ENCODE results near the gene PRG3. TPM values are rescaled to one million over a fixed set of nuclear protein-coding genes. Genes with fewer than 3 reads are reported as not detected.

Gene PRG3
- total and polyA plus RNA-seq, 2 experiments from 2014 or later, result not detected

DNA sequence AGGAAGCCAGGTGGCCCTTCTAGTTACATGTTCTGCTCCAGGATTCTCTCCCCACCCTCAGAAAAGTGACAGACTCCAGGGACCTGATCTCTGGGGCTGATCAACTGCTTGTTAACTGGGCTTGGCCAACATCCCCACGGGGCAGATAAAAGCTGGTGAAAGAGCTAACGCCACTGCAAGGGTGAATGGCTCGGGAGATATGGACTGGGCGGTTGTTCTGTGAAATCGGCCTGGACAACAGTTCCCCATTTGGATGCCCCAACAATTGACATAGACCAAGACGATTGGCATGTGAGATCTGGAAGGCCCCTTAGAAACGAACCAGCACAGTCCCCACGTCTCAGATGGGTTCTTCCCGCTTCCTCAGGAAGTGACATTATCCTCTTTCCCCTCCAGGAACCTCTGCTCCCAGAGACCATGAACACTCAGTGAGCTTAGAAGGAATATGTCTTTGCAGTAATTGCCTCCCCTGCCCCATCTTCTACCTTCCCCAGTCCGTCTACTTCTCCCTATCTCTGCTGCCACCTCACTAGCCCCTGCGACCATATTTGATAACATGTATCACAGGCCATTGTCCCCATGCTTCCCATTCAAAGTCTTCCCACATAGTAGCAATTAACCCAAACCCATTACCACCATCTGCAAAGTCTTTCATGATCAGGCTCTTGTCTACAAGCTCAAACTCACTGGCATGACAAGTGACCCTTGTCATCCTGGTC, 15.1 kb upstream of the PRG3 start:
- DNase-seq, result no peak
- 0 out of 2 replicates have a peak, but pooled peaks cover 1% of the 10 kb centered on the region for H3F3A ChIP-seq (ENCODE audit: insufficient read depth)
- no peak overlapping the region for H3K27ac ChIP-seq
- H3K4me2 ChIP-seq (ENCODE audit: unreplicated experiment), result no peak overlapping the region
- H3K4me1 ChIP-seq (ENCODE audit: insufficient read depth), result no peaks in the 10 kb centered on the region; the same call in 1 of the 2 replicates
- no peaks in the 10 kb centered on the region for H3K36me3 ChIP-seq (ENCODE audit: low read depth)
- H3K27me3 ChIP-seq (replicated peaks; ENCODE audit: insufficient read depth), result no peaks in the 10 kb centered on the region
- no peak overlapping the region for H3K4me3 ChIP-seq
- no peak overlapping the region for H2AFZ ChIP-seq
- TF ChIP-seq EZH2phosphoT487 (IDR thresholded peaks at IDR 0.05; ENCODE audit: insufficient read depth, low read depth) (no peak), EZH2 (IDR thresholded peaks at IDR 0.05; ENCODE audit: insufficient read depth, poor library complexity, severe bottlenecking) (no peak)
- H3K9me3 ChIP-seq (ENCODE audit: low read depth), result no peaks in the 10 kb centered on the region
- no peaks in the 10 kb centered on the region for H4K20me1 ChIP-seq (ENCODE audit: insufficient read depth)
- WGBS, 2 experiments (ENCODE audit: low coverage in 1 of 2, low lambda C conversion rate in 2 of 2, missing lambda C conversion rate in 2 of 2), result 66 to 67% methylated on average over 11 of the region's 11 CpGs
- H3K9me2 ChIP-seq (ENCODE audit: insufficient read depth), result no peaks in the 10 kb centered on the region
- in situ Hi-C loops (cut with MboI), result no loop called here
- no peak overlapping the region for H3K9ac ChIP-seq
- H3K79me2 ChIP-seq (ENCODE audit: insufficient read depth), result no peaks in the 10 kb centered on the region

- no peak overlapping the region for H3K27ac ChIP-seq
- H3K9ac ChIP-seq, result no peak overlapping the region
- H2AFZ ChIP-seq, result no peak overlapping the region
- no peak overlapping the region for H3K4me2 ChIP-seq (ENCODE audit: unreplicated experiment)
- no peak for TF ChIP-seq EZH2phosphoT487 (IDR thresholded peaks at IDR 0.05; ENCODE audit: insufficient read depth, low read depth)
- TF ChIP-seq EZH2 (IDR thresholded peaks at IDR 0.05; ENCODE audit: insufficient read depth, poor library complexity, severe bottlenecking), result no peak
- no peak for DNase-seq
- H3K9me3 ChIP-seq (ENCODE audit: low read depth), result no peaks in the 10 kb centered on the region
- no peak overlapping the region for H3K4me3 ChIP-seq
- in situ Hi-C loops (cut with MboI), result no loop called here
- no peaks in the 10 kb centered on the region for H3K79me2 ChIP-seq (ENCODE audit: insufficient read depth)
- H3K9me2 ChIP-seq (ENCODE audit: insufficient read depth), result no peaks in the 10 kb centered on the region
- H3K36me3 ChIP-seq (ENCODE audit: low read depth), result no peaks in the 10 kb centered on the region
- WGBS, 2 experiments (ENCODE audit: low coverage in 1 of 2, low lambda C conversion rate in 2 of 2, missing lambda C conversion rate in 2 of 2), result 60 to 73% methylated on average over 4 of the region's 4 CpGs
- H3F3A ChIP-seq (ENCODE audit: insufficient read depth), result 0 out of 2 replicates have a peak, but pooled peaks cover 5% of the 10 kb centered on the region
- no peaks in the 10 kb centered on the region; the same call in 1 of the 2 replicates for H3K4me1 ChIP-seq (ENCODE audit: insufficient read depth)
- no peaks in the 10 kb centered on the region for H3K27me3 ChIP-seq (replicated peaks; ENCODE audit: insufficient read depth)
- no peaks in the 10 kb centered on the region for H4K20me1 ChIP-seq (ENCODE audit: insufficient read depth)
Observed at GRCh38 chr11:57394203-57394965, 13.4 kb upstream of the PRG3 start.

DNA sequence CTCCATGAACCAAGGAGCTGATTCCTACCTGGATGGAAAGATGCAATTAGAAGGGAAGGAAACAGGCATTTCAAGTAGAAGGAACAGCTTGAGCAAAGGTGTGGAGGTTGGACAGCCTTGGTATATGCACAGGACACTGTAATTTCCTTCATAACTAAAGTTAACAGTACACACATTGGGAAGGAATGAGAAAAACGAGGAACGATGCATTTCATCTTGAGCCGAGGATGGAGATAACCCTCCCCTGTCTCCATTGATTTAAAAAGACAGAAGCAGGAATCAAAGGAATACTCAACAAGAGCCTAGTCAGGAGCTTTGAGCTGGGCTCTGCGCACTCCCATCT, 11.8 kb upstream of the PRG3 start:
- Histone ChIP-seq H3K4me1 (ENCODE audit: insufficient read depth) (no peaks in the 10 kb centered on the region; the same call in 1 of the 2 replicates), H3K36me3 (ENCODE audit: low read depth) (no peaks in the 10 kb centered on the region), H3K27ac (no peak overlapping the region), H3K9ac (no peak overlapping the region), H4K20me1 (ENCODE audit: insufficient read depth) (no peaks in the 10 kb centered on the region), H3K79me2 (ENCODE audit: insufficient read depth) (no peaks in the 10 kb centered on the region), H3K27me3 (replicated peaks; ENCODE audit: insufficient read depth) (no peaks in the 10 kb centered on the region), H2AFZ (no peak overlapping the region), H3K4me2 (ENCODE audit: unreplicated experiment) (no peak overlapping the region), H3K9me2 (ENCODE audit: insufficient read depth) (no peaks in the 10 kb centered on the region), H3K4me3 (no peak overlapping the region), H3K9me3 (ENCODE audit: low read depth) (no peaks in the 10 kb centered on the region), H3F3A (ENCODE audit: insufficient read depth) (0 out of 2 replicates have a peak, but pooled peaks cover 5% of the 10 kb centered on the region)
- TF ChIP-seq EZH2 (IDR thresholded peaks at IDR 0.05; ENCODE audit: insufficient read depth, poor library complexity, severe bottlenecking) (no peak), EZH2phosphoT487 (IDR thresholded peaks at IDR 0.05; ENCODE audit: insufficient read depth, low read depth) (no peak)
- no peak for DNase-seq
- in situ Hi-C loops (cut with MboI), result no loop called here
- 72% methylated on average over 4 of the region's 4 CpGs for WGBS, 2 experiments (ENCODE audit: low coverage in 1 of 2, low lambda C conversion rate in 2 of 2, missing lambda C conversion rate in 2 of 2)

- Histone ChIP-seq H3K27ac (no peak overlapping the region), H3K9me2 (ENCODE audit: insufficient read depth) (no peaks in the 10 kb centered on the region), H4K20me1 (ENCODE audit: insufficient read depth) (no peaks in the 10 kb centered on the region), H2AFZ (no peak overlapping the region), H3K9me3 (ENCODE audit: low read depth) (no peaks in the 10 kb centered on the region), H3K4me1 (ENCODE audit: insufficient read depth) (no peaks in the 10 kb centered on the region; the same call in 1 of the 2 replicates), H3K4me2 (ENCODE audit: unreplicated experiment) (no peak overlapping the region), H3K27me3 (replicated peaks; ENCODE audit: insufficient read depth) (no peaks in the 10 kb centered on the region), H3K36me3 (ENCODE audit: low read depth) (no peaks in the 10 kb centered on the region), H3K9ac (no peak overlapping the region), H3K79me2 (ENCODE audit: insufficient read depth) (no peaks in the 10 kb centered on the region), H3F3A (ENCODE audit: insufficient read depth) (0 out of 2 replicates have a peak, but pooled peaks cover 5% of the 10 kb centered on the region), H3K4me3 (no peak overlapping the region)
- no peak for TF ChIP-seq EZH2phosphoT487 (IDR thresholded peaks at IDR 0.05; ENCODE audit: insufficient read depth, low read depth)
- TF ChIP-seq EZH2 (IDR thresholded peaks at IDR 0.05; ENCODE audit: insufficient read depth, poor library complexity, severe bottlenecking), result no peak
- in situ Hi-C loops (cut with MboI), result no loop called here
- no peak for DNase-seq
- WGBS, 2 experiments (ENCODE audit: low coverage in 1 of 2, low lambda C conversion rate in 2 of 2, missing lambda C conversion rate in 2 of 2), result 66% methylated on average over 8 of the region's 8 CpGs
Observed at GRCh38 chr11:57392066-57392762, 11.3 kb upstream of the PRG3 start.
